Smooth muscle cell (in vitro differentiated cells): Measurements from ENCODE around the gene PIK3C2B. TPM values are rescaled to one million over a fixed set of nuclear protein-coding genes. Genes with fewer than 3 reads are reported as not detected.

ENCODE experiments used
- DNase-seq: peaks from one replicate; lab custom pipeline; 2025; ENCODE audit not compliant: unreplicated experiment; lab: John Stamatoyannopoulos, UW
- H2AFZ ChIP-seq: fragments of 200-600 bp; sonication (generic); 2 replicates; pipeline ENCODE4 v1.6.0; 2016; ENCODE audit warnings: antibody characterized with exemption, low read depth, mild to moderate bottlenecking
- H3F3A ChIP-seq: fragments of 200-600 bp; sonication (generic); 2 replicates; pipeline ENCODE4 v1.6.0; 2017; ENCODE audit warnings: antibody characterized with exemption, low read depth
- H3K27ac ChIP-seq: fragments of 200-600 bp; sonication (generic); 2 replicates; pipeline ENCODE4 v1.5.1; 2016; ENCODE audit warnings: low read depth, mild to moderate bottlenecking
- H3K27me3 ChIP-seq: fragments of 200-600 bp; sonication (generic); 2 replicates; pipeline ENCODE4 v1.6.1; 2016; ENCODE audit warnings: low read depth, mild to moderate bottlenecking
- H3K36me3 ChIP-seq: fragments of 200-600 bp; sonication (generic); 2 replicates; pipeline ENCODE4 v1.5.1; 2016; ENCODE audit warnings: low read depth
- H3K4me1 ChIP-seq: fragments of 200-600 bp; sonication (generic); 2 replicates; pipeline ENCODE4 v1.5.1; 2016; ENCODE audit warnings: low read depth
- H3K4me2 ChIP-seq: fragments of 200-600 bp; sonication (generic); 2 replicates; pipeline ENCODE4 v1.6.0; 2016; ENCODE audit warnings: mild to moderate bottlenecking
- H3K4me3 ChIP-seq: fragments of 200-600 bp; sonication (generic); 2 replicates; pipeline ENCODE4 v1.5.1; 2016; ENCODE audit warnings: mild to moderate bottlenecking
- H3K79me2 ChIP-seq: fragments of 200-600 bp; sonication (generic); 2 replicates; pipeline ENCODE4 v1.6.0; 2016; ENCODE audit warnings: low read depth, mild to moderate bottlenecking
- H3K9ac ChIP-seq: fragments of 200-600 bp; sonication (generic); 2 replicates; pipeline ENCODE4 v1.6.0; 2016; ENCODE audit warnings: low read depth
- H3K9me3 ChIP-seq: fragments of 200-600 bp; sonication (generic); replicated peaks from 2 replicates; pipeline ENCODE4 v1.5.1; 2016; ENCODE audit warnings: low read depth
- H4K20me1 ChIP-seq: fragments of 200-600 bp; sonication (generic); 2 replicates; pipeline ENCODE4 v1.6.0; 2016; ENCODE audit warnings: low read depth
- WGBS: methylation state at CpG from one replicate; pipeline ENCODE4 v1.1.7; 2016; ENCODE audit warnings: low lambda C conversion rate; 5-methylcytosine and 5-hydroxymethylcytosine counted together
- polyA plus RNA-seq: library from polyadenylated mRNA; unstranded; fragments of >200 nt; fragmentation: Nextera tagmentation; extraction: Ambion mirVana; gene quantifications from 2 replicates; pipeline ENCODE4 v1.2.1, GENCODE V29; 2016
- total RNA-seq: library from RNA; depleted of rRNA; stranded (reverse); fragments of >200 nt; gene quantifications from 2 replicates; pipeline ENCODE4 v1.2.3, GENCODE V29; 2014
- TF ChIP-seq, protein P1 (sequence below): fragments of 200-600 bp; sonication (generic); IDR thresholded peaks from 2 replicates; pipeline ENCODE4 v1.5.1; 2017; ENCODE audit warnings: borderline replicate concordance, mild to moderate bottlenecking, antibody characterized with exemption; ENCODE audit not compliant: insufficient read depth, poor library complexity, severe bottlenecking

Gene PIK3C2B
- total and polyA plus RNA-seq, 2 experiments from 2014 or later = 3.0 to 9.5 TPM

DNA sequence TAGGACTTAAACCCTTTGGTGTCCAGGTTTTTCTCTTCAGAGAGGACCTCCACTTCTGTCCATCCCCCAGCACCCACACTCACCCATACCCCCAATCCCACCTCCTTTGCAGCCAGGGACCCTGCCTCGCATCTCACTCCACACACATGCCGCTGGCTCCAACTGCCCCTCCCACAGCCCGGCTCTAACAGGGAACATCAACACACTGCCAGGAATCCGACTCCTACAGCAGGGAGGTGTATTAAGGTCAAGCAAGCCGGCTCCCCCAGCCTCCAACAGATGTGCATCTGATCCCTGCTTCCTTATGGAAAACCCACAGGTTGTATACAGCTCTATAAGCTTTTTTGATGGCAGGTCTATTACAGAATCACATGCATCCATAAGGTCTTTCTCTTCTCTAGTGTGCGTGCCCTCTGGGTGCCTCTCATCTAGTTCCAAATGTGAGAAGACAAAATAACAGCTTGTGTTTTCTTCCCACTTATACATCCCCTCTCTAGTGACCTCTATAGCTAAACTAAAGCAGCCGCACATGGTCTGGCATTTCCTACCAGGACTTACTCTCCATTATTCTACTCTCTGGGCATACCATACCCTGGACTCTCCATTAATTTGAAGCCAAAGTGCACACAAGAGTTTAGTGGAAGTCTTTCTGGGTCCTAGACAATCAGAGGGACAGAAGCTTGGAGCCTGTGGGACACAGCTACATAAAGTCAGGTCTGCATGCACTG, 16.3 kb downstream of the PIK3C2B start:
- 88% methylated on average over 7 of the region's 7 CpGs for WGBS
- Histone ChIP-seq H3K9me3 (no peaks in the 10 kb centered on the region), H4K20me1 (peaks cover 18% of the 10 kb centered on the region), H3K79me2 (peaks cover 7% of the 10 kb centered on the region), H3K4me3 (no peak overlapping the region), H2AFZ (no peak overlapping the region), H3K27ac (no peak overlapping the region), H3K27me3 (no peaks in the 10 kb centered on the region), H3K4me1 (peaks cover 15% of the 10 kb centered on the region), H3F3A (peaks cover 4% of the 10 kb centered on the region), H3K9ac (no peak overlapping the region), H3K4me2 (no peak overlapping the region), H3K36me3 (no peaks in the 10 kb centered on the region)
- DNase-seq = no peak
- TF ChIP-seq, protein P1, sequence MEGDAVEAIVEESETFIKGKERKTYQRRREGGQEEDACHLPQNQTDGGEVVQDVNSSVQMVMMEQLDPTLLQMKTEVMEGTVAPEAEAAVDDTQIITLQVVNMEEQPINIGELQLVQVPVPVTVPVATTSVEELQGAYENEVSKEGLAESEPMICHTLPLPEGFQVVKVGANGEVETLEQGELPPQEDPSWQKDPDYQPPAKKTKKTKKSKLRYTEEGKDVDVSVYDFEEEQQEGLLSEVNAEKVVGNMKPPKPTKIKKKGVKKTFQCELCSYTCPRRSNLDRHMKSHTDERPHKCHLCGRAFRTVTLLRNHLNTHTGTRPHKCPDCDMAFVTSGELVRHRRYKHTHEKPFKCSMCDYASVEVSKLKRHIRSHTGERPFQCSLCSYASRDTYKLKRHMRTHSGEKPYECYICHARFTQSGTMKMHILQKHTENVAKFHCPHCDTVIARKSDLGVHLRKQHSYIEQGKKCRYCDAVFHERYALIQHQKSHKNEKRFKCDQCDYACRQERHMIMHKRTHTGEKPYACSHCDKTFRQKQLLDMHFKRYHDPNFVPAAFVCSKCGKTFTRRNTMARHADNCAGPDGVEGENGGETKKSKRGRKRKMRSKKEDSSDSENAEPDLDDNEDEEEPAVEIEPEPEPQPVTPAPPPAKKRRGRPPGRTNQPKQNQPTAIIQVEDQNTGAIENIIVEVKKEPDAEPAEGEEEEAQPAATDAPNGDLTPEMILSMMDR = no peak

DNA sequence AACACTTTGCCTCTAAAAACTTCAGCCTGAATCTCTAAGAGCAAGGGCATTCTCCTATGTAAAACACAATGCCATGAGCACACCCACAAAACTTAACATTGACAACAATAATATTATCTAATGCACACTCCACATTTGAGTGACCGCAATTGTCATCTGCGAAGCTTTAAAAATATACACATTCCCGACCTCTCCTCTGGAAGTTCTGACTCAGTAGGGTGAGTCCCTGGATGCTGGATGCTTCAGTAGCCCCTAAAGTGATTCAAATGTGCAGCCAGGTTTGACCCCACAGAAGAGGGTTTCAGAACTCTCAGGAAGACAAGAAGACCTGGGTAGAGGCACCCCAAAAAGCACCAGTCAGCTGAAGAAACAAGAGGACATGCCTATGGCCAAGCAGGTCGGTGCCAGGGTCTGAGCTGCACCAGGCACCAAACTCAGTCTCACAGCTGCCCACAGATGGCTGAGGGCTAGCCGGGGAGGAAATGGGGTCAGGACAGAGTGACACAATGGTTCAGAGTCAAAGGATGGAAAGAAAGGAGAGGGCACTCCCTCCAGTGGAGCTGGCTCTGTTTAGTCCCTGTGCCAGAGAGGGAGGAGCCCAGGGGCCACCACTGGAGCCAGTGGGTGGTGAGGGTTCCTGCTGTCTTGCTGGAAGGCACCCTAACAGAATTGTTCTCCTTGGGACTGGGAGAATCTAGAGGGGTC, 17.4 kb downstream of the PIK3C2B start:
- no peak overlapping the region for H3K4me3 ChIP-seq
- 82% methylated on average over 5 of the region's 5 CpGs for WGBS
- H3K9me3 ChIP-seq = no peaks in the 10 kb centered on the region
- H3K27ac ChIP-seq = no peak overlapping the region
- TF ChIP-seq, protein P1 = no peak
- no peak overlapping the region for H3K4me2 ChIP-seq
- peaks cover 6% of the 10 kb centered on the region for H3F3A ChIP-seq
- H3K4me1 ChIP-seq = peaks cover 15% of the 10 kb centered on the region
- no peak for DNase-seq
- peaks cover 5% of the 10 kb centered on the region for H3K79me2 ChIP-seq
- no peak overlapping the region for H3K9ac ChIP-seq
- H2AFZ ChIP-seq = no peak overlapping the region
- peaks cover 18% of the 10 kb centered on the region for H4K20me1 ChIP-seq
- no peaks in the 10 kb centered on the region for H3K36me3 ChIP-seq
- H3K27me3 ChIP-seq = no peaks in the 10 kb centered on the region

DNA sequence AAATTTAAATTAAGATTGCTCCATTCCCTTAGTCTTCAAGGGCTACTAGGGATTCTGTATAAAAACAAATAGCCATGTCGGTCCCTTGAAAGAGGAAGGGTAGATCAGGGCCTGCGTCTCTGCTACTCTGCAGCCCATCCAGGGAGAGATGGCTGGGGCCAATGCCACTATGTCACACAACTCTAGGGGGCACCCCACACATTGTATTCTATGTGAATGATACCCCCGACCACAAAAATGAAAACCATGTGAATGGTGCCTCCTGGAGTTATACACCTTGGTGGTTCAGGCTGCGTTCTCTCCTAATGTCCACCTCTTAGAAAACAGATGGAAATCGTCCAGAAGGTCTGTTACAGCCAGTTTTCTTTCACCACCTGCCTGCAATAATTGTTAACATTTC, 18.0 kb downstream of the PIK3C2B start:
- peaks cover 9% of the 10 kb centered on the region for H3K4me1 ChIP-seq
- H3K4me3 ChIP-seq = no peak overlapping the region
- no peak overlapping the region for H3K27ac ChIP-seq
- H4K20me1 ChIP-seq = peaks cover 18% of the 10 kb centered on the region
- TF ChIP-seq, protein P1 = no peak
- 92% methylated on average over 5 of the region's 5 CpGs for WGBS
- no peaks in the 10 kb centered on the region for H3K27me3 ChIP-seq
- no peaks in the 10 kb centered on the region for H3K36me3 ChIP-seq
- no peak overlapping the region for H3K4me2 ChIP-seq
- no peaks in the 10 kb centered on the region for H3K9me3 ChIP-seq
- no peak for DNase-seq
- H3K79me2 ChIP-seq = peaks cover 5% of the 10 kb centered on the region
- H3F3A ChIP-seq = peaks cover 6% of the 10 kb centered on the region
- no peak overlapping the region for H2AFZ ChIP-seq
- no peak overlapping the region for H3K9ac ChIP-seq
